Stimulated activated CD4-positive, alpha-beta T cell treated with anti-CD3 and anti-CD28 coated beads, Interleukin-1b, Interleukin-23, amount 100 ng/mL, for 1 hour (primary cell): Measurements from ENCODE around the gene WFS1.

ENCODE experiments used
- DNase-seq, 2 donors: peaks; one replicate each; pipeline ENCODE4 v3.0.0-alpha.2; 2020; ENCODE audit warnings: low read depth in 2 of 2

Gene WFS1

DNA sequence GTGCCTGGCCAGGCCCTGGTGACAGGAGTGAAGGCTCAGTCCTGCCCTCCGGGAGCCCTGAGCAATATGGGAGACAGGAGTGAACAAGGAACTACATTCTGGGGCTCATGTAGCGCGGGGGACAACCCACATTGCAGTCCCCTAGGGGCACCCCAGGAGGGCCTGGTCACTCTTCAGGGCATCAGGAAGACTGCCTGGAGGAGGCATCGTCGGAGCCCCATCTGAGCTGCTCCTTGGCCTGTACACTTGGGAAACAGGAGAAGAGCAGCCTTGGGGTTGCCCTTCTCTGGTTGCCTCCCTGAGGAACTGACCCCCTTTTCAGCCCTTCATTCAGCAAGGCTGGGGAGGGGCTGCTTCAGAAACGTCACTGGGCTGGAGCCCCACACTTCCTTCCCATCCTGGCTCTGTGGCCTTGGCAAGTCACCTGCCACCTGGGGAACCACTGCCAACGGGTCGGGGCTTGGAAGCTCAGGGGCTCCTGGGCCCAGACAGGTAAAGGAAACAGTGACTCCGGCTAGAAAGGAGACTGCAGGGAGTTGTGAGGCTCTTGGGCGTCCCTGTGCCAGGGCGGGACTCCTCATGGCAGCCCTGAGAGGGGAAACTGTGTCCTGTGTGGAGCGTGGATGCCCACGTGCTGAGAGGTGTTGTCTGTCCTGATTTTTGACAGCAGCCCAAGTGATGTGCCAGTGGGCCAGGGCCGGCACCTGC, 10.1 kb downstream of the WFS1 start:
- no peak for DNase-seq

DNA sequence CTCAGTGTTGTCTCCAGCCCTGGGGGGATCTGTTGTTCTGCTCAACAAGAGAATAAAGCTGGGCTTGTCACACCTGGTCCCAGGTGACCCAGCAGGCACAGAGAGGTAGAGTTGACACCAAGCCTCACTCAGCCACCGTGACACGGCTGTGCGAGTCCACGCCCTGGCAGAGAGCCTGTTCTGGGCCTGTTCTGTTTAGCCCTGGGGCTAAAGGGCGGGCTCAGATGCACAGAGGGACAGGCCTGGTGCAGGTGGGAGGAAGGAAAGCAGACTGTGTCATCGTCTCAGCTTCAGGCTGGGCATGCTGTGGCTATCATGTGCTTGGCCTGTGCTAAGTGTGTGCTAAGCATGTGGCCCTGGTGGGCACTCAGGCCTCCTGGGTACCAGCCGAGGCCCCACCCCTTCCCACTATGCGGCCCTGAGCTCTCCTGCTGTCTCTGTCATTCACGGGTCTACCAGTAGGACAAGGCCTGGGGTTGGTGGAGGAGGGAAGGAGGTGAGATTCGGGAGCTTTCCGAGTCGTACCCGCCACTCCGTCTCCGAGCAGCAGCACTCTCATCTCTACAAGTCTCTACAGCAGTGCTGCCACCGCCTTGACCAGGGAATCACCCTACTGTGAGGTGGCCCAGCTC, 10.8 kb downstream of the WFS1 start:
- no peak for DNase-seq

DNA sequence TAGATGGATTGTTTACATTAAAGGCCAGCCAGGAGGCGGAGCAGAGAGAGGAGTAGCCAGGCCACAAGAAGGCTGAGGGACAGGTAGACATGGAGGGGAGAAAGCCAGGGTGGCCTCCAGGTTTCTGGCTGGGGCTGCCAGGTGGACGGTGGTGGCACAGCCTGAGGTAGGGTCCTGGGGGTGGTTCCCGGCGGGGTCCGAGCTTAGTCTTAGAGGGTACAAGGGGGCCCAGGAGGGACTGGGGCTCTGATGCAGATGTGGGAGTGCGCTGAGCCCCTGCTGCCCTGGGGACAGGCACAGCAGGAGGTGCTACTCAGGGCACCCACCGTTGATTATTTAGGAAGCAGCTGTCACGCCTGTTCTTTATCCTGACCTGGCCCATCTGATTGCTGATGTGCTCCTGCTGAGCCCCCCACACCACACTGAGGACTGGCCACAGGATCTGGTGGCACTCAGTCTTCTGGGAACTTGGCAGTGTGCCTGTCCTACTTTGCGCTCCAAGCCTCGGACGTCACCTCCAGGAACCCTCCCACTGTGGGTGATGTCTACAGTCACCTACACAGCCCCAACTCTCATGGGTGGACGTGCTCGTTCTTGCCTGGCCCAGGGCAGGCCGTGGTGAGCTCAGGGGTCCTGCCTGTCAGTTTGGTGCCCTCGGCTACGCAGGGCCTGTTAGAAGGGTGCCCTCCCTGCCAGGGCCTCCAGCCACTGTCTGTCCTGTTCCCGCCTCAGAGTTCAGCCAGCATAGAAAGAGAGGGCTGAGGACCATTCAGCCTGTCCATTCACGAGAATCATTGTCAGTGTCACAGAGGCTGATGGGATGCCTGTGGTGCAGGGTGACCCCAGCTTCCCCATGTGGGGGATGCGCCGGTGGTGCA, 12.0 kb downstream of the WFS1 start:
- no peak for DNase-seq

GRCh38 chr4:6282314-6282771, 12.7 kb downstream of the WFS1 start:
- no peak for DNase-seq

GRCh38 chr4:6283282-6283681, 13.6 kb downstream of the WFS1 start:
- DNase-seq = no peak

DNA sequence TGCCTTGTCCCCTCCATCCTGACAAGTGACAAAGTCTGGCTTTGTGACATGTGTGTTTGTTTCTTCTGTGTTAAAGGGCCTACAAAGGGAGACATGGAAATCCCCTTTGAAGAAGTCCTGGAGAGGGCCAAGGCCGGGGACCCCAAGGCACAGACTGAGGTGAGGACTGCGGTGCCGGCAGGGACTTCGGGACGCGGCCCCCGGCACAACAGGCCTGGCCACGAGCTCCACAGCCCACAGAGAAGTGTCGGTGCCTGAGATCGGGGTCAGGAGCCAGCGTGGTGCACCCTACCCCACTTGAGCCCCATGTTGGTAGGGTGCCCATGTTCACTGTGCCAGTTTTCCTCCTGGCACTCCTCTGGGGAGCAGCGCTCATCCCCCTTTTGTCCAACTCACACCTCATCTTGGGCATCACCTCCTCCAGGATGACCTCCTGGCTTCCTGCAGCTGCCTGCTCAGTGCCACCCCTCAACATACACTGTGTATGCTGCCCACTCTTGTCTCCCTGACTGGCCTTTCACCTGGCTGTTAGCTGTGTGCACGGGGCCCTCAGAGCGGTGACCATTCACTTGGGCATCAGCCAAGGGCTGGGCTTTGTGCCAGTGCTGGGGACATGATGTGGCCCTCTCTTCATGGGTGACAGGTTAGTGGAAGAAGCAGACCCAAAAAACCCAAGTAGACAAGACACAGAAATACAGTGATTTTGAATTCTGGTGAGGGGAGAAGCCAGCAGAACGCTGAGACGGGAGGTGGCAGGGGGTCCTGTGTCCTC, 17.6 kb downstream of the WFS1 start:
- DNase-seq = no peak

DNA sequence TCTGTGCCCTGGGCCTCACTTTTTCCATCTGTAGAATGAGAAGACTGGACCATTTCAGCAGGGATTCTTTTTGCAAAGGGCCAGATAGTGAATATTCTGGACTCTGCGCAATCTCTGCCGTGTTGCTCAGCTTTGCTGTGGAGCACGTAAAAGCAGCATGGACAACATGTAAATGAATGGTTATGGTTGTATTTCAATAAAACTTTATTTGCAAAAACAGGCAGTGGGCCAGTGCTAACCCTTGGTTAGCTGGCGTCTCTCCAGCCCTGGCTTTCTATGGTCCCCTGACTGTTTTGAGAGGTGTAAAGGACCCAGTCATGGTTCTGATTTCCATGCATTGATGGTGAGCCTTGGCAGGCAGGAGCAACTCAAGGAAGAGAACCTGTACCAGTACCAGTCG, 18.7 kb downstream of the WFS1 start:
- no peak for DNase-seq

GRCh38 chr4:6288871-6289270, 19.2 kb downstream of the WFS1 start:
- DNase-seq = no peak

DNA sequence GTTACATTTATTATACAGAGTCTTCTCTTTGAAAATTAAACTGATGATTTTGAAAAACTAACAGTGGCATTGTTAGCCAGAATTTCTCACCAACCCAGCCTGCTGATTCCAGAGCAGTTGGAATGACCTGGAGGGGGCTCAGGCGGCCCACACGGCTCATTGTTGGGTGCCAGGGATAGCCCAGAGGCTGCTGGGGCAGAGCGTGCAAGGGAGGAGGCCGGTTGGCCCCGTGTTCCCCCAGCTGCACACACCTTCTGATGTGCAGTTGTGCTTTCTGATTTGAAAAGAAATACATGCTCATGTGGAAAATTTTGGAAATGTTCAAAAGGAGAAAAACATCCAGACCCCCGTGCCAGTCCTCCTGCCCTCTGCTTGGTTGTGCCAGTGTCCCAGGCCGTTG, 20.6 kb downstream of the WFS1 start:
- no peak for DNase-seq

- no peak for DNase-seq
Observed at GRCh38 chr4:6290769-6291547, 21.3 kb downstream of the WFS1 start.

- no peak for DNase-seq
Observed at GRCh38 chr4:6291784-6292297, 22.2 kb downstream of the WFS1 start.

- DNase-seq = no peak
Observed at GRCh38 chr4:6292376-6293096, 22.9 kb downstream of the WFS1 start.

GRCh38 chr4:6293097-6293445, 23.4 kb downstream of the WFS1 start:
- DNase-seq = no peak

DNA sequence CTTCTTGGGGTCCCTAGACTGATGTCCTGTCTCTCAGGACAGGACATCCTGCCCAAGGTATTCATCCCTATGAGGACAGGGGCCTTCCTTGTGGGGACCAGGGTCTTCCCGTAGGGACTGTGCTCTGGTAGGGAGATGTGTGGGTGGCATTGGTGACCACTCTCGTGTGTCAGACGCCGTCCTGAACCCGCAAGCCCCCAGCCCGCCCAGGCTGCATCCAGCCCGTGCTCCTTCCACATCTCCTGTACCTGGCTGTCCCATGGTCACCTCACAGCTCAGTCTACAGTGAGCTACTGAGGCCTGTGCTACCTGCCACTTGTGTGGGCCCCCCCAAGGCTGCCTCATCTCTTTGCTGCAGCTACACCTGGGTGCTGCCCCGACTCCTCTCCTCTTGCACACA, 24.0 kb downstream of the WFS1 start:
- DNase-seq = no peak

GRCh38 chr4:6294705-6295421, 25.2 kb downstream of the WFS1 start:
- DNase-seq = no peak

GRCh38 chr4:6295495-6295894, 25.8 kb downstream of the WFS1 start:
- DNase-seq = no peak

DNA sequence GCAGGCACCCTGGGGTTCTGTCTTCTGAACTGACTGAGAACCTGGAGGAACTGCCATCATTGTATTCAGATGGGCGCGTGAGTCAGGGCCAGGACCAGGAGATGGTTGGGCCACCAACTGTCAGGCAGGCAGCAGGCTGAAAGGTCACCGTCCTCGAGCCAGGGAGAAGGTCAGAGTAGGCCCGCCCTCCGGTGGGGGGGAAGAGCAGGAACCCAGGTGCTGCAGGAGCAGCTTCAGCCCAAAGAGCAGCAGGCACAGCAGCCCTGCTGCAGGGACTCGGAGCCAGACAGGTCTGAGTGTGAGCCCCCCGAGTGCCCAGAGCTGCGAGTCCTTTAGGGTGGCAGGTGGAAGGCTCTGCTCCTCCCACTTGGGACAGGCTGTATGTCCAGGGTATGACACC, 26.4 kb downstream of the WFS1 start:
- no peak for DNase-seq

GRCh38 chr4:6297266-6297815, 27.7 kb downstream of the WFS1 start:
- no peak for DNase-seq

DNA sequence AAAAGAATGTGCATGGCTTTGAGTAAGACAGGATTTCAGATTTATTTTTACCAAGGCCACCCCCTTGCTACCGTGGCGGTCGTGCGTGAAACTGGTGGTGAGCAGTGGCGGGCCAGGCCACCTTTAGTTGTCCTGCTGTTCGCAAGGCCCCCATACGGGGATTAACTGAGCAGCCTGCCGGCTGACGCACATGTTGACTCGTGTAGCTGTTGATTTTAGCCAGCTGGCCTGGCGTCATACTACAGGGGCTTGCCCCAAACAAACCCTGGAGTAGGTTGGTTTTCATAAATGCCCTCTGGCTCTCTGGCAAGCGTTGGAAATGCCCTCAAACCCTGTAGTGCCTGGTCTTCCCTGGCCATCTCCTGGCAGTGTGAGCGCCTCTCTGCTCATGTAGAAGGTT, 28.4 kb downstream of the WFS1 start:
- no peak for DNase-seq
